HEK293 (cell line): ENCODE results near the gene PEX14.

Experiments
- BCL11A ChIP-seq: fragments of 450-650 bp; formaldehyde crosslinking; IDR thresholded peaks from 2 replicates; pipeline ENCODE4 v1.5.1; 2016; ENCODE audit warnings: low read depth, missing biosample characterization, missing genetic modification characterization
- GLIS2 ChIP-seq: fragments of 450-650 bp; formaldehyde crosslinking; IDR thresholded peaks from 2 replicates; pipeline ENCODE4 v1.5.1; 2016; ENCODE audit warnings: missing biosample characterization, missing genetic modification characterization
- KLF10 ChIP-seq: fragments of 450-650 bp; IDR thresholded peaks from 2 replicates; pipeline ENCODE4 v1.5.1; 2018; ENCODE audit warnings: missing biosample characterization, mild to moderate bottlenecking, missing genetic modification characterization
- KLF17 ChIP-seq: fragments of 450-650 bp; formaldehyde crosslinking; IDR thresholded peaks from 2 replicates; pipeline ENCODE4 v1.5.1; 2016; ENCODE audit warnings: missing biosample characterization, missing genetic modification characterization
- KLF9 ChIP-seq: fragments of 450-650 bp; formaldehyde crosslinking; IDR thresholded peaks from 2 replicates; pipeline ENCODE4 v1.5.1; 2016; ENCODE audit warnings: missing biosample characterization, missing genetic modification characterization, low read depth
- REPIN1 ChIP-seq: fragments of 450-650 bp; formaldehyde crosslinking; IDR thresholded peaks from 2 replicates; pipeline ENCODE4 v1.5.1; 2017; ENCODE audit warnings: missing biosample characterization, missing genetic modification characterization, low read depth
- ZBTB1 ChIP-seq: fragments of 450-650 bp; formaldehyde crosslinking; IDR thresholded peaks from 2 replicates; pipeline ENCODE4 v1.5.1; 2016; ENCODE audit warnings: missing biosample characterization, missing genetic modification characterization
- ZBTB26 ChIP-seq: fragments of 450-650 bp; formaldehyde crosslinking; optimal IDR thresholded peaks from 2 replicates; pipeline ENCODE3; 2016; ENCODE audit warnings: missing biosample characterization, mild to moderate bottlenecking, missing genetic modification characterization
- ZFP3 ChIP-seq: fragments of 450-650 bp; formaldehyde crosslinking; IDR thresholded peaks from 2 replicates; pipeline ENCODE4 v1.5.1; 2016; ENCODE audit warnings: low read depth, missing biosample characterization, missing genetic modification characterization
- ZIC2 ChIP-seq: fragments of 450-650 bp; formaldehyde crosslinking; IDR thresholded peaks from 2 replicates; pipeline ENCODE4 v1.5.1; 2016; ENCODE audit warnings: missing biosample characterization, missing genetic modification characterization
- ZNF112 ChIP-seq: fragments of 450-650 bp; formaldehyde crosslinking; IDR thresholded peaks from 2 replicates; pipeline ENCODE4 v1.5.0; 2017; ENCODE audit warnings: missing biosample characterization, missing genetic modification characterization
- ZNF114 ChIP-seq: fragments of 450-650 bp; formaldehyde crosslinking; IDR thresholded peaks from 2 replicates; pipeline ENCODE4 v1.5.0; 2017; ENCODE audit warnings: missing biosample characterization, missing genetic modification characterization
- ZNF133 ChIP-seq: fragments of 450-650 bp; formaldehyde crosslinking; IDR thresholded peaks from 2 replicates; pipeline ENCODE4 v1.5.1; 2016; ENCODE audit warnings: missing biosample characterization, missing genetic modification characterization
- ZNF175 ChIP-seq: fragments of 450-650 bp; formaldehyde crosslinking; IDR thresholded peaks from 2 replicates; pipeline ENCODE4 v1.5.1; 2016; ENCODE audit warnings: missing biosample characterization, missing genetic modification characterization
- ZNF26 ChIP-seq: fragments of 450-650 bp; formaldehyde crosslinking; IDR thresholded peaks from 2 replicates; pipeline ENCODE4 v1.5.1; 2016; ENCODE audit warnings: missing biosample characterization, missing genetic modification characterization
- ZNF266 ChIP-seq: fragments of 450-650 bp; formaldehyde crosslinking; IDR thresholded peaks from 2 replicates; pipeline ENCODE4 v1.5.1; 2016; ENCODE audit warnings: missing biosample characterization, missing genetic modification characterization, low read depth
- ZNF280D ChIP-seq: fragments of 450-650 bp; formaldehyde crosslinking; IDR thresholded peaks from 2 replicates; pipeline ENCODE4 v1.5.1; 2016; ENCODE audit warnings: missing biosample characterization, missing genetic modification characterization
- ZNF292 ChIP-seq: fragments of 450-650 bp; formaldehyde crosslinking; IDR thresholded peaks from 2 replicates; pipeline ENCODE4 v1.5.1; 2016; ENCODE audit warnings: low read depth, missing biosample characterization, missing genetic modification characterization, borderline replicate concordance
- ZNF324 ChIP-seq: fragments of 450-650 bp; formaldehyde crosslinking; IDR thresholded peaks from 2 replicates; pipeline ENCODE4 v1.5.1; 2016; ENCODE audit warnings: missing biosample characterization, missing genetic modification characterization
- ZNF341 ChIP-seq: fragments of 450-650 bp; formaldehyde crosslinking; IDR thresholded peaks from 2 replicates; pipeline ENCODE4; 2016; ENCODE audit warnings: low read depth, missing biosample characterization, missing genetic modification characterization
- ZNF350 ChIP-seq: fragments of 450-650 bp; formaldehyde crosslinking; IDR thresholded peaks from 2 replicates; pipeline ENCODE4 v1.5.0; 2017; ENCODE audit warnings: missing biosample characterization, mild to moderate bottlenecking, missing genetic modification characterization
- ZNF549 ChIP-seq: fragments of 450-650 bp; IDR thresholded peaks from 2 replicates; pipeline ENCODE4 v1.5.1; 2018; ENCODE audit warnings: missing biosample characterization, missing genetic modification characterization, mild to moderate bottlenecking, inconsistent platforms, moderate library complexity
- ZNF560 ChIP-seq: fragments of 450-650 bp; formaldehyde crosslinking; IDR thresholded peaks from 2 replicates; pipeline ENCODE4 v1.5.1; 2017; ENCODE audit warnings: missing biosample characterization, missing genetic modification characterization, borderline replicate concordance
- ZNF660 ChIP-seq: fragments of 450-650 bp; IDR thresholded peaks from 2 replicates; pipeline ENCODE4 v1.5.1; 2018; ENCODE audit warnings: missing biosample characterization, mild to moderate bottlenecking, missing genetic modification characterization
- ZNF837 ChIP-seq: fragments of 450-650 bp; formaldehyde crosslinking; IDR thresholded peaks from 2 replicates; pipeline ENCODE4 v1.5.1; 2016; ENCODE audit warnings: missing biosample characterization, missing genetic modification characterization
- ZSCAN16 ChIP-seq: fragments of 450-650 bp; formaldehyde crosslinking; IDR thresholded peaks from 2 replicates; pipeline ENCODE4 v1.5.1; 2016; ENCODE audit warnings: missing biosample characterization, missing genetic modification characterization
- TF ChIP-seq, protein P1 (sequence below): fragments of 450-650 bp; formaldehyde crosslinking; IDR thresholded peaks from 2 replicates; pipeline ENCODE4 v1.5.1; 2016; ENCODE audit warnings: missing biosample characterization, missing genetic modification characterization
- TF ChIP-seq, protein P2 (sequence below): fragments of 450-650 bp; formaldehyde crosslinking; IDR thresholded peaks from 2 replicates; pipeline ENCODE4 v1.5.1; 2016; ENCODE audit warnings: missing biosample characterization, missing genetic modification characterization
- TF ChIP-seq, protein P3 (sequence below): fragments of 450-650 bp; formaldehyde crosslinking; IDR thresholded peaks from 2 replicates; pipeline ENCODE4 v1.5.1; 2017; ENCODE audit warnings: missing biosample characterization, missing genetic modification characterization

The PEX14 gene

DNA sequence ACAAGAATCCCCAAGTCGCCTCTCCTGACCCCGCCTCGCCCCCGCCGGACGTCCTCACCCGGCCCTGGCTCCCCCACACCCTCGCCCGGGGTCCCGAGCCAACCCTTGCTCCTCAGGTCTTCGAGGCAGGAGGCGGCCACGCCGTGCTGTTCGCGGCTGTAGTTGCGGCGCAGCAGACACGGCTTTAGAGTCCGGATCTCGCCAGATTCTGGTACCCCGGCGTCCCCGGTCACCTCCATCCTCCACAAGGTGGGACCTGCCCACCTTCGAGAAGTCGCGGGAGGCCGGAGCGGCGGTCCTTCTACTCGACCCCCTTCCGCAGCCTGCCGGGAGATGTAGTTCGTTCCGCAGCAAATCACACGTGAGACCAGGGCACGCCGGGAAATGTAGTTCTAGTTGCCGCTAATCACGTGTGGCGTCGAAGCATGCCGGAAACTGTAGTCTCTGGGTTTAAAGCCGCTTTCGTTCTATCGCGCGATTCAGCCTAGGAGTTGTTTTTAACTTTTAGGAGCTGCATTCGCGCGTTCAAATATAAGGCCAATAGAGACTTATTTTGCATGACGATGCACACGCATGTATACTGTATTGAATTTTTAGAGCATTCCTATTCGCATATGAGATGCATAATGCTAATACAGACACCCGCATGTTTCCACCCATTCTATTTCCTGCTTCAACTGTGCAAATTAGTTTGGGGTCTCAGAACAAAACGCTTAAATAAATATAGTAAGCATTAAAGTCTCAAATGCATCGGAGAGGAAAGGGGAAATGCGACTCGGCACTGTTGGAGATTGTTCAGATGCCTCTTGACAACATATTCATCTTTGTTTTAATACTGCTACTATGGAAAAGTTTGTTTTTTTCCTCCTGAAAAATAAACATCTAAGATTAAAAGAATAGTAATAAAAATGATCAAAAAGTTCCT, 2.3 kb upstream of the PEX14 start, which contains the start of gene DFFA (continued):
- TF ChIP-seq ZNF26 (tag by site-specific recombination) (no peak), ZNF560 (tag by site-specific recombination) (no peak), ZNF280D (no peak), ZNF660 (tag by site-specific recombination) (peak; percentile 47), ZNF350 (tag by site-specific recombination) (no peak), ZNF175 (no peak), GLIS2 (tag by site-specific recombination) (peak; percentile 95), ZIC2 (tag by site-specific recombination) (peak; percentile 63), ZNF266 (tag by site-specific recombination) (no peak), ZBTB1 (no peak), KLF10 (tag by site-specific recombination) (no peak), REPIN1 (tag by site-specific recombination) (no peak; the same call in 1 of the 2 replicates), ZNF837 (tag by site-specific recombination) (no peak), ZBTB26 (tag by site-specific recombination) (peak; percentile 55), ZNF133 (tag by site-specific recombination) (no peak), ZFP3 (tag by site-specific recombination) (no peak), KLF17 (tag by site-specific recombination) (peak; percentile 75), ZNF341 (peak; percentile 75), ZNF112 (tag by site-specific recombination) (no peak), ZNF549 (no peak), BCL11A (tag by site-specific recombination) (peak; percentile 58; the same call in 1 of the 2 replicates), KLF9 (peak; percentile 81), ZNF114 (tag by site-specific recombination) (no peak), ZNF292 (tag by site-specific recombination) (no peak), ZSCAN16 (tag by site-specific recombination) (no peak), ZNF324 (tag by site-specific recombination) (peak; percentile 80; the same call in 1 of the 2 replicates)
- TF ChIP-seq, protein P1, sequence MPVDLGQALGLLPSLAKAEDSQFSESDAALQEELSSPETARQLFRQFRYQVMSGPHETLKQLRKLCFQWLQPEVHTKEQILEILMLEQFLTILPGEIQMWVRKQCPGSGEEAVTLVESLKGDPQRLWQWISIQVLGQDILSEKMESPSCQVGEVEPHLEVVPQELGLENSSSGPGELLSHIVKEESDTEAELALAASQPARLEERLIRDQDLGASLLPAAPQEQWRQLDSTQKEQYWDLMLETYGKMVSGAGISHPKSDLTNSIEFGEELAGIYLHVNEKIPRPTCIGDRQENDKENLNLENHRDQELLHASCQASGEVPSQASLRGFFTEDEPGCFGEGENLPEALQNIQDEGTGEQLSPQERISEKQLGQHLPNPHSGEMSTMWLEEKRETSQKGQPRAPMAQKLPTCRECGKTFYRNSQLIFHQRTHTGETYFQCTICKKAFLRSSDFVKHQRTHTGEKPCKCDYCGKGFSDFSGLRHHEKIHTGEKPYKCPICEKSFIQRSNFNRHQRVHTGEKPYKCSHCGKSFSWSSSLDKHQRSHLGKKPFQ (tag by site-specific recombination): no peak
- TF ChIP-seq, protein P2, sequence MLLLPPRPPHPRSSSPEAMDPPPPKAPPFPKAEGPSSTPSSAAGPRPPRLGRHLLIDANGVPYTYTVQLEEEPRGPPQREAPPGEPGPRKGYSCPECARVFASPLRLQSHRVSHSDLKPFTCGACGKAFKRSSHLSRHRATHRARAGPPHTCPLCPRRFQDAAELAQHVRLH (tag by site-specific recombination): no peak
- TF ChIP-seq, protein P3, sequence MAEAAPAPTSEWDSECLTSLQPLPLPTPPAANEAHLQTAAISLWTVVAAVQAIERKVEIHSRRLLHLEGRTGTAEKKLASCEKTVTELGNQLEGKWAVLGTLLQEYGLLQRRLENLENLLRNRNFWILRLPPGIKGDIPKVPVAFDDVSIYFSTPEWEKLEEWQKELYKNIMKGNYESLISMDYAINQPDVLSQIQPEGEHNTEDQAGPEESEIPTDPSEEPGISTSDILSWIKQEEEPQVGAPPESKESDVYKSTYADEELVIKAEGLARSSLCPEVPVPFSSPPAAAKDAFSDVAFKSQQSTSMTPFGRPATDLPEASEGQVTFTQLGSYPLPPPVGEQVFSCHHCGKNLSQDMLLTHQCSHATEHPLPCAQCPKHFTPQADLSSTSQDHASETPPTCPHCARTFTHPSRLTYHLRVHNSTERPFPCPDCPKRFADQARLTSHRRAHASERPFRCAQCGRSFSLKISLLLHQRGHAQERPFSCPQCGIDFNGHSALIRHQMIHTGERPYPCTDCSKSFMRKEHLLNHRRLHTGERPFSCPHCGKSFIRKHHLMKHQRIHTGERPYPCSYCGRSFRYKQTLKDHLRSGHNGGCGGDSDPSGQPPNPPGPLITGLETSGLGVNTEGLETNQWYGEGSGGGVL (tag by site-specific recombination): no peak
